Caco-2 (cell line): ENCODE results near the gene ZBTB3. TPM values are rescaled to one million over a fixed set of nuclear protein-coding genes. Genes with fewer than 3 reads are reported as not detected.
"Not testable (repeated sequence)": the region's sequence is repeated elsewhere in the genome, so short reads cannot be mapped to it uniquely, and the experiment has no call there.

Experiments
- BruUV-seq: library from RNA; stranded (reverse); fragments of 400-500 nt; replicated peaks from 2 replicates; lab custom pipeline; 2021; lab: Mats Ljungman, UMichigan
- CTCF ChIA-PET: fragments of 300-600 bp; sonication (Branson Sonifier 250); formaldehyde crosslinking; loops from one replicate; lab custom pipeline; 2022; ENCODE audit warnings: antibody characterized with exemption; lab: Charles Lee
- POLR2A ChIA-PET: fragments of 300-600 bp; sonication (Branson Sonifier 250); formaldehyde crosslinking; loops from one replicate; lab custom pipeline; 2022; ENCODE audit warnings: antibody characterized with exemption; lab: Charles Lee
- DNase-seq, 2 experiments: peaks; one replicate each; pipeline versions ENCODE4 v3.0.0 to v3.0.0-alpha.2; 2020 to 2022
- H3K27me3 ChIP-seq: replicated peaks from 2 replicates; pipeline ENCODE4 v1.6.0; 2011; ENCODE audit warnings: low read length; ENCODE audit not compliant: control insufficient read depth, insufficient read depth
- H3K36me3 ChIP-seq: 2 replicates; pipeline ENCODE4 v1.5.1; 2011; ENCODE audit warnings: low read length; ENCODE audit not compliant: control insufficient read depth, insufficient read depth
- H3K4me1 ChIP-seq: fragments of 250-450 bp; sonication (Bioruptor Pico); 2 replicates; pipeline ENCODE4 v1.5.1; 2020; ENCODE audit warnings: mild to moderate bottlenecking
- H3K4me3 ChIP-seq: 2 replicates; pipeline ENCODE4 v1.5.1; 2011; ENCODE audit warnings: low read depth, mild to moderate bottlenecking, control low read depth, low read length
- H3K9me3 ChIP-seq: fragments of 250-450 bp; sonication (Bioruptor Pico); 2 replicates; pipeline ENCODE4 v1.5.1; 2020; ENCODE audit warnings: mild to moderate bottlenecking, moderate library complexity
- H3K27ac Mint-ChIP-seq: one replicate; pipeline ENCODE4 v1.8.0; 2022; ENCODE audit warnings: mixed read lengths; ENCODE audit not compliant: unreplicated experiment
- H3K27me3 Mint-ChIP-seq: one replicate; pipeline ENCODE4 v1.8.0; 2022; ENCODE audit warnings: mixed read lengths; ENCODE audit not compliant: insufficient read depth, unreplicated experiment
- H3K36me3 Mint-ChIP-seq: one replicate; pipeline ENCODE4 v1.8.0; 2022; ENCODE audit warnings: mild to moderate bottlenecking, mixed read lengths; ENCODE audit not compliant: insufficient read depth, unreplicated experiment
- H3K4me1 Mint-ChIP-seq: one replicate; pipeline ENCODE4 v1.8.0; 2022; ENCODE audit warnings: low read depth, mixed read lengths; ENCODE audit not compliant: unreplicated experiment
- H3K4me3 Mint-ChIP-seq: one replicate; pipeline ENCODE4 v1.8.0; 2022; ENCODE audit warnings: mild to moderate bottlenecking, moderate library complexity, mixed read lengths; ENCODE audit not compliant: unreplicated experiment
- H3K9me3 Mint-ChIP-seq: one replicate; pipeline ENCODE4 v1.8.0; 2022; ENCODE audit warnings: mixed read lengths; ENCODE audit not compliant: unreplicated experiment
- intact Hi-C: fragments of 100-400 bp; cut with micrococcal nuclease; formaldehyde crosslinking; loops from one replicate; pipeline ENCODE4 v1.10.0; 2022; ENCODE audit not compliant: unreplicated experiment
- total RNA-seq: library from RNA; stranded (reverse); gene quantifications from 2 replicates; pipeline ENCODE4 v1.2.3, GENCODE V29; 2022
- TF ChIP-seq, protein P1 (sequence below), 2 experiments: fragments of 200-600 bp in 1 of 2; IDR thresholded peaks; 1 replicate in 1 of 2; 2 replicates in 1 of 2; pipeline versions ENCODE4 v1.5.1 to v1.8.0; 2011 to 2022; ENCODE audit warnings: antibody characterized with exemption in 1 of 2, control low read depth in 1 of 2, inconsistent platforms in 1 of 2, low read depth in 1 of 2, low read length in 1 of 2, mild to moderate bottlenecking in 1 of 2, moderate library complexity in 1 of 2; ENCODE audit not compliant: insufficient read depth in 1 of 2, severe bottlenecking in 1 of 2, unreplicated experiment in 1 of 2

Gene ZBTB3
- total RNA-seq, 1 experiment from 2014 or later = 8.2 TPM

- Histone ChIP-seq H3K4me1 (peaks cover 6% of the 10 kb centered on the region), H3K4me3 (no peak overlapping the region), H3K9me3 (no peaks in the 10 kb centered on the region), H3K27me3 (no peaks in the 10 kb centered on the region), H3K36me3 (peaks cover 1% of the 10 kb centered on the region)
- TF ChIP-seq, protein P1, sequence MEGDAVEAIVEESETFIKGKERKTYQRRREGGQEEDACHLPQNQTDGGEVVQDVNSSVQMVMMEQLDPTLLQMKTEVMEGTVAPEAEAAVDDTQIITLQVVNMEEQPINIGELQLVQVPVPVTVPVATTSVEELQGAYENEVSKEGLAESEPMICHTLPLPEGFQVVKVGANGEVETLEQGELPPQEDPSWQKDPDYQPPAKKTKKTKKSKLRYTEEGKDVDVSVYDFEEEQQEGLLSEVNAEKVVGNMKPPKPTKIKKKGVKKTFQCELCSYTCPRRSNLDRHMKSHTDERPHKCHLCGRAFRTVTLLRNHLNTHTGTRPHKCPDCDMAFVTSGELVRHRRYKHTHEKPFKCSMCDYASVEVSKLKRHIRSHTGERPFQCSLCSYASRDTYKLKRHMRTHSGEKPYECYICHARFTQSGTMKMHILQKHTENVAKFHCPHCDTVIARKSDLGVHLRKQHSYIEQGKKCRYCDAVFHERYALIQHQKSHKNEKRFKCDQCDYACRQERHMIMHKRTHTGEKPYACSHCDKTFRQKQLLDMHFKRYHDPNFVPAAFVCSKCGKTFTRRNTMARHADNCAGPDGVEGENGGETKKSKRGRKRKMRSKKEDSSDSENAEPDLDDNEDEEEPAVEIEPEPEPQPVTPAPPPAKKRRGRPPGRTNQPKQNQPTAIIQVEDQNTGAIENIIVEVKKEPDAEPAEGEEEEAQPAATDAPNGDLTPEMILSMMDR (IDR thresholded peaks at IDR 0.05; ENCODE audit: insufficient read depth in 1 of 2, low read depth in 1 of 2, low read length in 1 of 2, severe bottlenecking in 1 of 2, unreplicated experiment in 1 of 2) = no peak
- Mint-ChIP-seq H3K4me1 (no peaks in the 10 kb centered on the region), H3K9me3 (no peaks in the 10 kb centered on the region), H3K36me3 (peaks cover 52% of the 10 kb centered on the region), H3K4me3 (no peak overlapping the region), H3K27me3 (no peaks in the 10 kb centered on the region), H3K27ac (no peak overlapping the region)
- intact Hi-C loops = no loop called here
- ChIA-PET CTCF (interaction anchor here (0.5 to 1.0 kb wide), 2 partner anchors 13 to 22 kb away, joined by 5 read pairs; partner anchors contain the start of gene POLR2G), POLR2A (interaction anchor here (0.7 kb wide), 1 partner anchor 10 kb away, joined by 8 read pairs; no protein-coding TSS in a partner anchor)
- DNase-seq = no peak
- BruUV-seq = no TSS peak
These were observed 20.4 kb upstream of the ZBTB3 start for GRCh38 chr11:62774407-62774806.

GRCh38 chr11:62771144-62772021 lies 17.4 kb upstream of the ZBTB3 start, which contains the start of gene TAF6L:
TAF6L (plus strand) TSS chr11:62771396; CDS start chr11:62775784, 4,388 bp downstream.
- POLR2A ChIA-PET = interaction anchor here (0.6 to 2.4 kb wide), 12 partner anchors 10 to 110 kb away, joined by 3 to 21 read pairs (median 6); partner anchors contain the start of genes HNRNPUL2, LBHD1, POLR2G and TMEM179B
- peak within 1 kb of the TSS; percentile 81 for H3K4me3 ChIP-seq
- peak within 1 kb of the TSS; percentile 92 for H3K4me3 Mint-ChIP-seq
- peaks cover 3% of the 10 kb centered on the region; the same call in 1 of the 2 replicates for H3K36me3 ChIP-seq
- H3K27me3 Mint-ChIP-seq = no peaks in the 10 kb centered on the region
- H3K27ac Mint-ChIP-seq = peak within 1 kb of the TSS; percentile 99
- H3K9me3 ChIP-seq = no peaks in the 10 kb centered on the region
- peaks cover 45% of the 10 kb centered on the region for H3K36me3 Mint-ChIP-seq
- TF ChIP-seq, protein P1 (IDR thresholded peaks at IDR 0.05; ENCODE audit: insufficient read depth in 1 of 2, low read depth in 1 of 2, low read length in 1 of 2, severe bottlenecking in 1 of 2, unreplicated experiment in 1 of 2) = no peak
- BruUV-seq = TSS peak; percentile 74
- peaks cover 6% of the 10 kb centered on the region for H3K4me1 ChIP-seq
- H3K27me3 ChIP-seq = no peaks in the 10 kb centered on the region
- no peaks in the 10 kb centered on the region for H3K4me1 Mint-ChIP-seq
- peak; percentile 97 to 99 for DNase-seq
- H3K9me3 Mint-ChIP-seq = no peaks in the 10 kb centered on the region
- intact Hi-C loops = loop anchor here (1.0 to 2.0 kb wide), 2 partner anchors 15 to 43 kb away; partner anchors contain the start of gene TTC9C
- CTCF ChIA-PET = interaction anchor here (0.5 to 4.1 kb wide), 12 partner anchors 10 to 249 kb away, joined by 3 to 25 read pairs (median 4); partner anchors contain the start of genes C11orf98, POLR2G, TMEM179B and TUT1

- peak overlapping the region; percentile 81 for H3K4me3 ChIP-seq
- Mint-ChIP-seq H3K4me1 (no peaks in the 10 kb centered on the region), H3K4me3 (peak overlapping the region; percentile 92), H3K36me3 (peaks cover 47% of the 10 kb centered on the region), H3K27ac (peak overlapping the region; percentile 99), H3K9me3 (no peaks in the 10 kb centered on the region), H3K27me3 (no peaks in the 10 kb centered on the region)
- no peaks in the 10 kb centered on the region for H3K9me3 ChIP-seq
- ChIA-PET CTCF (interaction anchor here (0.7 to 4.1 kb wide), 9 partner anchors 9 to 210 kb away, joined by 3 to 25 read pairs (median 4); partner anchors contain the start of genes C11orf98, POLR2G, TMEM179B and TUT1), POLR2A (interaction anchor here (0.6 to 2.4 kb wide), 11 partner anchors 9 to 111 kb away, joined by 3 to 21 read pairs (median 6); partner anchors contain the start of genes C11orf98, CSKMT, HNRNPUL2 and LBHD1)
- no peaks in the 10 kb centered on the region for H3K27me3 ChIP-seq
- H3K36me3 ChIP-seq = 0 out of 2 replicates have a peak, but pooled peaks cover 3% of the 10 kb centered on the region
- peaks cover 6% of the 10 kb centered on the region for H3K4me1 ChIP-seq
- intact Hi-C loops = loop anchor here (1.0 to 2.0 kb wide), 2 partner anchors 16 to 42 kb away; partner anchors contain the start of gene TTC9C
- TSS peak; percentile 47 for BruUV-seq
- TF ChIP-seq, protein P1 (IDR thresholded peaks at IDR 0.05; ENCODE audit: insufficient read depth in 1 of 2, low read depth in 1 of 2, low read length in 1 of 2, severe bottlenecking in 1 of 2, unreplicated experiment in 1 of 2) = no peak
- DNase-seq = peak; percentile 47 to 53
These were observed 16.8 kb upstream of the ZBTB3 start for GRCh38 chr11:62770778-62771143.

GRCh38 chr11:62760867-62761227 lies 6.9 kb upstream of the ZBTB3 start:
- peaks cover 14% of the 10 kb centered on the region for H3K36me3 Mint-ChIP-seq

More at GRCh38 chr11:62760867-62761227, 6.9 kb upstream of the ZBTB3 start:
- H3K36me3 ChIP-seq, DNase-seq, H3K4me1 ChIP-seq, H3K27me3 ChIP-seq, H3K9me3 ChIP-seq, BruUV-seq, H3K9me3 Mint-ChIP-seq, H3K27me3 Mint-ChIP-seq: not testable (repeated sequence)
- CTCF ChIA-PET = interaction anchor here (1.0 to 1.9 kb wide), 3 partner anchors 10 to 26 kb away, joined by 5 to 16 read pairs (median 8); partner anchors contain the start of genes TAF6L and TMEM179B
- intact Hi-C loops = loop anchor here (1.0 to 2.0 kb wide), 3 partner anchors 8 to 26 kb away; partner anchors contain the start of gene TMEM179B
- Mint-ChIP-seq H3K27ac (peak overlapping the region; percentile 96), H3K4me1 (peaks cover 13% of the 10 kb centered on the region), H3K4me3 (peak overlapping the region; percentile 99)
- POLR2A ChIA-PET = interaction anchor here (0.6 to 2.0 kb wide), 7 partner anchors 10 to 169 kb away, joined by 3 to 21 read pairs (median 4); partner anchors contain the start of genes C11orf98, CSKMT, HNRNPUL2 and MTA2
- peak overlapping the region; percentile 23 for H3K4me3 ChIP-seq
